GM23338 (cell line): ENCODE data around the gene TRAPPC4.

Experiments
- CREB1 ChIP-seq: fragments of 250-450 bp; sonication (Bioruptor Pico); IDR thresholded peaks from 2 replicates; pipeline ENCODE4 v1.5.0; 2020; ENCODE audit warnings: low read depth, mild to moderate bottlenecking, moderate library complexity
- ETS1 ChIP-seq: IDR thresholded peaks from 2 replicates; pipeline ENCODE4 v1.6.1; 2016; ENCODE audit warnings: antibody characterized with exemption
- EZH2 ChIP-seq: fragments of 200-600 bp; sonication (generic); IDR thresholded peaks from one replicate; pipeline ENCODE4 v1.8.0; 2017; ENCODE audit warnings: antibody characterized with exemption, mild to moderate bottlenecking, low read depth; ENCODE audit not compliant: unreplicated experiment
- EZH2phosphoT487 ChIP-seq: fragments of 200-600 bp; sonication (generic); IDR thresholded peaks from one replicate; pipeline ENCODE4 v1.8.1; 2018; ENCODE audit warnings: antibody characterized with exemption; ENCODE audit not compliant: unreplicated experiment
- JUNB ChIP-seq: IDR thresholded peaks from one replicate; pipeline ENCODE4 v1.6.1; 2016; ENCODE audit warnings: antibody characterized with exemption; ENCODE audit not compliant: unreplicated experiment
- NANOG ChIP-seq: IDR thresholded peaks from 2 replicates; pipeline ENCODE4 v1.6.1; 2016; ENCODE audit warnings: antibody characterized with exemption, borderline replicate concordance
- POLR2AphosphoS5 ChIP-seq: IDR thresholded peaks from 2 replicates; pipeline ENCODE4 v1.6.1; 2016; ENCODE audit warnings: antibody characterized with exemption, low read depth
- STAT1 ChIP-seq: IDR thresholded peaks from one replicate; pipeline ENCODE4 v1.6.1; 2016; ENCODE audit warnings: antibody characterized with exemption; ENCODE audit not compliant: unreplicated experiment
- ZNF114 ChIP-seq: fragments of 250-450 bp; sonication (Bioruptor Pico); IDR thresholded peaks from 2 replicates; pipeline ENCODE4 v1.5.0; 2020; ENCODE audit warnings: mild to moderate bottlenecking, moderate library complexity
- ZNF331 ChIP-seq: fragments of 250-450 bp; sonication (Bioruptor Pico); IDR thresholded peaks from 2 replicates; pipeline ENCODE4 v1.5.0; 2020; ENCODE audit warnings: low read depth, mild to moderate bottlenecking, moderate library complexity
- TF ChIP-seq, protein P1 (sequence below), 2 experiments: fragments of 200-600 bp in 1 of 2; sonication (generic) in 1 of 2; conservative IDR thresholded peaks; 2 replicates each; pipeline versions ENCODE4 v1.5.1 to v1.6.1; 2016 to 2017; ENCODE audit warnings: antibody characterized with exemption in 2 of 2, low read depth in 2 of 2, mild to moderate bottlenecking in 2 of 2, moderate library complexity in 1 of 2
- TF ChIP-seq, protein P2 (sequence below): IDR thresholded peaks from one replicate; pipeline ENCODE4 v1.6.1; 2018; ENCODE audit warnings: antibody characterized with exemption; ENCODE audit not compliant: unreplicated experiment
- TF ChIP-seq, protein P3 (sequence below): fragments of 250-450 bp; sonication (Bioruptor Pico); IDR thresholded peaks from 2 replicates; pipeline ENCODE4 v1.5.0; 2020; ENCODE audit warnings: mild to moderate bottlenecking, moderate library complexity

DNA sequence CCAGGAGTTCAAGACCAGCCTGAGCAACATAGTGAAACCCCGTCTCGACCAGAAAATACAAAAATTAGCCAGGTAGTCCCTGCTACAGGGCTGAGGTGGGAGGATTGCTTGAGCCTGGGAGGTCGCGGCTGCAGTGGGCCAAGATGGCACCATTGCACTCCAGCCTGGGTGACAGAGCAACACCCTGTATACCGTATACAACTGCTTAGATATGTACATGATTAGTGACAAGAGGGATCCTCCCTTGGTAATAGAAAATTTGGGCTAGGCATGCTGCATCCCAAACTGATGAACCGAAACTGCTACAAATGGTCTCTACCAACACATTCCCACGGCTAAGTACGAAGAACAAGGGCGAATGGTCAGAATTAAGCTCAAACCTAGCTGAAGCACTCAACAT is 24.4 kb downstream of the TRAPPC4 start:
- TF ChIP-seq, protein P1, sequence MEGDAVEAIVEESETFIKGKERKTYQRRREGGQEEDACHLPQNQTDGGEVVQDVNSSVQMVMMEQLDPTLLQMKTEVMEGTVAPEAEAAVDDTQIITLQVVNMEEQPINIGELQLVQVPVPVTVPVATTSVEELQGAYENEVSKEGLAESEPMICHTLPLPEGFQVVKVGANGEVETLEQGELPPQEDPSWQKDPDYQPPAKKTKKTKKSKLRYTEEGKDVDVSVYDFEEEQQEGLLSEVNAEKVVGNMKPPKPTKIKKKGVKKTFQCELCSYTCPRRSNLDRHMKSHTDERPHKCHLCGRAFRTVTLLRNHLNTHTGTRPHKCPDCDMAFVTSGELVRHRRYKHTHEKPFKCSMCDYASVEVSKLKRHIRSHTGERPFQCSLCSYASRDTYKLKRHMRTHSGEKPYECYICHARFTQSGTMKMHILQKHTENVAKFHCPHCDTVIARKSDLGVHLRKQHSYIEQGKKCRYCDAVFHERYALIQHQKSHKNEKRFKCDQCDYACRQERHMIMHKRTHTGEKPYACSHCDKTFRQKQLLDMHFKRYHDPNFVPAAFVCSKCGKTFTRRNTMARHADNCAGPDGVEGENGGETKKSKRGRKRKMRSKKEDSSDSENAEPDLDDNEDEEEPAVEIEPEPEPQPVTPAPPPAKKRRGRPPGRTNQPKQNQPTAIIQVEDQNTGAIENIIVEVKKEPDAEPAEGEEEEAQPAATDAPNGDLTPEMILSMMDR (conservative IDR thresholded peaks at IDR 0.05; ENCODE audit: low read depth in 2 of 2): no peak
- no peak for TF ChIP-seq EZH2
- TF ChIP-seq POLR2AphosphoS5: no peak
- no peak for TF ChIP-seq EZH2phosphoT487
- TF ChIP-seq, protein P2, sequence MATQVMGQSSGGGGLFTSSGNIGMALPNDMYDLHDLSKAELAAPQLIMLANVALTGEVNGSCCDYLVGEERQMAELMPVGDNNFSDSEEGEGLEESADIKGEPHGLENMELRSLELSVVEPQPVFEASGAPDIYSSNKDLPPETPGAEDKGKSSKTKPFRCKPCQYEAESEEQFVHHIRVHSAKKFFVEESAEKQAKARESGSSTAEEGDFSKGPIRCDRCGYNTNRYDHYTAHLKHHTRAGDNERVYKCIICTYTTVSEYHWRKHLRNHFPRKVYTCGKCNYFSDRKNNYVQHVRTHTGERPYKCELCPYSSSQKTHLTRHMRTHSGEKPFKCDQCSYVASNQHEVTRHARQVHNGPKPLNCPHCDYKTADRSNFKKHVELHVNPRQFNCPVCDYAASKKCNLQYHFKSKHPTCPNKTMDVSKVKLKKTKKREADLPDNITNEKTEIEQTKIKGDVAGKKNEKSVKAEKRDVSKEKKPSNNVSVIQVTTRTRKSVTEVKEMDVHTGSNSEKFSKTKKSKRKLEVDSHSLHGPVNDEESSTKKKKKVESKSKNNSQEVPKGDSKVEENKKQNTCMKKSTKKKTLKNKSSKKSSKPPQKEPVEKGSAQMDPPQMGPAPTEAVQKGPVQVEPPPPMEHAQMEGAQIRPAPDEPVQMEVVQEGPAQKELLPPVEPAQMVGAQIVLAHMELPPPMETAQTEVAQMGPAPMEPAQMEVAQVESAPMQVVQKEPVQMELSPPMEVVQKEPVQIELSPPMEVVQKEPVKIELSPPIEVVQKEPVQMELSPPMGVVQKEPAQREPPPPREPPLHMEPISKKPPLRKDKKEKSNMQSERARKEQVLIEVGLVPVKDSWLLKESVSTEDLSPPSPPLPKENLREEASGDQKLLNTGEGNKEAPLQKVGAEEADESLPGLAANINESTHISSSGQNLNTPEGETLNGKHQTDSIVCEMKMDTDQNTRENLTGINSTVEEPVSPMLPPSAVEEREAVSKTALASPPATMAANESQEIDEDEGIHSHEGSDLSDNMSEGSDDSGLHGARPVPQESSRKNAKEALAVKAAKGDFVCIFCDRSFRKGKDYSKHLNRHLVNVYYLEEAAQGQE: no peak
- no peak for TF ChIP-seq ZNF114
- no peak for TF ChIP-seq CREB1 (CRISPR knock-in tag)
- no peak for TF ChIP-seq STAT1
- TF ChIP-seq NANOG: no peak
- no peak for TF ChIP-seq ETS1
- TF ChIP-seq JUNB: no peak
- no peak for TF ChIP-seq ZNF331 (CRISPR knock-in tag)
- TF ChIP-seq, protein P3, sequence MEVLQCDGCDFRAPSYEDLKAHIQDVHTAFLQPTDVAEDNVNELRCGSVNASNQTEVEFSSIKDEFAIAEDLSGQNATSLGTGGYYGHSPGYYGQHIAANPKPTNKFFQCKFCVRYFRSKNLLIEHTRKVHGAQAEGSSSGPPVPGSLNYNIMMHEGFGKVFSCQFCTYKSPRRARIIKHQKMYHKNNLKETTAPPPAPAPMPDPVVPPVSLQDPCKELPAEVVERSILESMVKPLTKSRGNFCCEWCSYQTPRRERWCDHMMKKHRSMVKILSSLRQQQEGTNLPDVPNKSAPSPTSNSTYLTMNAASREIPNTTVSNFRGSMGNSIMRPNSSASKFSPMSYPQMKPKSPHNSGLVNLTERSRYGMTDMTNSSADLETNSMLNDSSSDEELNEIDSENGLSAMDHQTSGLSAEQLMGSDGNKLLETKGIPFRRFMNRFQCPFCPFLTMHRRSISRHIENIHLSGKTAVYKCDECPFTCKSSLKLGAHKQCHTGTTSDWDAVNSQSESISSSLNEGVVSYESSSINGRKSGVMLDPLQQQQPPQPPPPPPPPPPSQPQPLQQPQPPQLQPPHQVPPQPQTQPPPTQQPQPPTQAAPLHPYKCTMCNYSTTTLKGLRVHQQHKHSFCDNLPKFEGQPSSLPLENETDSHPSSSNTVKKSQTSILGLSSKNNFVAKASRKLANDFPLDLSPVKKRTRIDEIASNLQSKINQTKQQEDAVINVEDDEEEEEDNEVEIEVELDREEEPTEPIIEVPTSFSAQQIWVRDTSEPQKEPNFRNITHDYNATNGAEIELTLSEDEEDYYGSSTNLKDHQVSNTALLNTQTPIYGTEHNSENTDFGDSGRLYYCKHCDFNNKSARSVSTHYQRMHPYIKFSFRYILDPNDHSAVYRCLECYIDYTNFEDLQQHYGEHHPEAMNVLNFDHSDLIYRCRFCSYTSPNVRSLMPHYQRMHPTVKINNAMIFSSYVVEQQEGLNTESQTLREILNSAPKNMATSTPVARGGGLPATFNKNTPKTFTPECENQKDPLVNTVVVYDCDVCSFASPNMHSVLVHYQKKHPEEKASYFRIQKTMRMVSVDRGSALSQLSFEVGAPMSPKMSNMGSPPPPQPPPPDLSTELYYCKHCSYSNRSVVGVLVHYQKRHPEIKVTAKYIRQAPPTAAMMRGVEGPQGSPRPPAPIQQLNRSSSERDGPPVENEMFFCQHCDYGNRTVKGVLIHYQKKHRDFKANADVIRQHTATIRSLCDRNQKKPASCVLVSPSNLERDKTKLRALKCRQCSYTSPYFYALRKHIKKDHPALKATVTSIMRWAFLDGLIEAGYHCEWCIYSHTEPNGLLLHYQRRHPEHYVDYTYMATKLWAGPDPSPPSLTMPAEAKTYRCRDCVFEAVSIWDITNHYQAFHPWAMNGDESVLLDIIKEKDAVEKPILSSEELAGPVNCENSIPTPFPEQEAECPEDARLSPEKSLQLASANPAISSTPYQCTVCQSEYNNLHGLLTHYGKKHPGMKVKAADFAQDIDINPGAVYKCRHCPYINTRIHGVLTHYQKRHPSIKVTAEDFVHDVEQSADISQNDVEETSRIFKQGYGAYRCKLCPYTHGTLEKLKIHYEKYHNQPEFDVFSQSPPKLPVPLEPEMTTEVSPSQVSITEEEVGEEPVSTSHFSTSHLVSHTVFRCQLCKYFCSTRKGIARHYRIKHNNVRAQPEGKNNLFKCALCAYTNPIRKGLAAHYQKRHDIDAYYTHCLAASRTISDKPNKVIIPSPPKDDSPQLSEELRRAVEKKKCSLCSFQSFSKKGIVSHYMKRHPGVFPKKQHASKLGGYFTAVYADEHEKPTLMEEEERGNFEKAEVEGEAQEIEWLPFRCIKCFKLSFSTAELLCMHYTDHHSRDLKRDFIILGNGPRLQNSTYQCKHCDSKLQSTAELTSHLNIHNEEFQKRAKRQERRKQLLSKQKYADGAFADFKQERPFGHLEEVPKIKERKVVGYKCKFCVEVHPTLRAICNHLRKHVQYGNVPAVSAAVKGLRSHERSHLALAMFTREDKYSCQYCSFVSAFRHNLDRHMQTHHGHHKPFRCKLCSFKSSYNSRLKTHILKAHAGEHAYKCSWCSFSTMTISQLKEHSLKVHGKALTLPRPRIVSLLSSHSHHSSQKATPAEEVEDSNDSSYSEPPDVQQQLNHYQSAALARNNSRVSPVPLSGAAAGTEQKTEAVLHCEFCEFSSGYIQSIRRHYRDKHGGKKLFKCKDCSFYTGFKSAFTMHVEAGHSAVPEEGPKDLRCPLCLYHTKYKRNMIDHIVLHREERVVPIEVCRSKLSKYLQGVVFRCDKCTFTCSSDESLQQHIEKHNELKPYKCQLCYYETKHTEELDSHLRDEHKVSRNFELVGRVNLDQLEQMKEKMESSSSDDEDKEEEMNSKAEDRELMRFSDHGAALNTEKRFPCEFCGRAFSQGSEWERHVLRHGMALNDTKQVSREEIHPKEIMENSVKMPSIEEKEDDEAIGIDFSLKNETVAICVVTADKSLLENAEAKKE (CRISPR knock-in tag): no peak
